Stimulated activated CD8-positive, alpha-beta memory T cell treated with anti-CD3 and anti-CD28 coated beads, Interleukin-7, amount 100 ng/mL, for 48 hours (primary cell): ENCODE measurements around the gene PLD1.

ENCODE experiments used
- DNase-seq, 2 donors: peaks; one replicate each; pipeline ENCODE4 v3.0.0-alpha.2; 2020; ENCODE audit warnings: low read depth in 1 of 2; ENCODE audit errors: extremely low read depth in 1 of 2

Gene PLD1

GRCh38 chr3:171772427-171773056 lies 37.7 kb downstream of the PLD1 start:
- peak in 1 of 2 donors; percentile 9 for DNase-seq

DNA sequence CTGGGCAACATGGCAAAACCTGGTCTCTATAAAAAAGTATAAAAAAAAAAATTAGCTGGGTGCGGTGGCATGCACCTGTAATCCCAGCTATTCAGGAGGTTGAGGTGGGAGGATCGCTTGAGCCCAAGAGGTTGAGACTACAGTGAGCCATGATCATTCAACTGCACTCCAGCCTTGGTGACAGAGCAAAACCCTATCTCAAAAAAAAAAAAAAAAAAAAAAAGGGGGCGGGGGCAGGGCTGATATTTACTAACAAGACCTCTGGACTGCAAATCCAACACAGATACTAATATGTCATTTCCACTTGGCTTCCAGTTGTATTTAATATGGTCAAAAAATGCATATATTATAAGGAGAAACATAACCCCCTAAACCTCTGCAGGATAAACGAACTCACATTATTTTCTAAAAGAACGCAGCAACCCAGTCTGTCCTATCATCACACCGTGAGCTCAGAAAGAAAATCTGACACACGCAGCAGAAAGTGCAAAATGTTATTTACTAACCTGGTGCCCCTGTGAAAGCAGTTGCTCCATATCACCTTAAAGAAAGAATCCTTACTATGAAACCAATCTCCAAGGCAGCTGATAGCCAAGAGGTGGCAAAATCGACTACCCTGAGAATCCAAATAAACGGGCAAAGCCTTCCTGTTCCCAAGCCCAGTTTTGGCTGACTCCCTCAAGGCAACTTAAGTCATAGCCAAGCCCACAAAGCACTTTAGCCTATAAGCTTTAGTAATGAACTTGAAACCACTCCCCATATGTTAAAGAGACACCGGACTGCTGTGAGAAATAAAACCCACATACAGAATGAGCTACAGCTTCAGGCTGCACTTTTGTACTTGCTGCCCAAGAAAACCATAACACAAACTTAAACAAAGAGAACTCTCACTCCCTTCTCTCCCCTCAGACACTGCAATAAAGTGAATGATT lies 39.3 kb downstream of the PLD1 start:
- no peak for DNase-seq

GRCh38 chr3:171769461-171769860 lies 40.8 kb downstream of the PLD1 start:
- no peak for DNase-seq

GRCh38 chr3:171768986-171769385 lies 41.3 kb downstream of the PLD1 start:
- DNase-seq, result no peak

GRCh38 chr3:171768281-171768900 lies 41.9 kb downstream of the PLD1 start:
- DNase-seq, result no peak

GRCh38 chr3:171765511-171765887 lies 44.8 kb downstream of the PLD1 start:
- DNase-seq, result no peak

DNA sequence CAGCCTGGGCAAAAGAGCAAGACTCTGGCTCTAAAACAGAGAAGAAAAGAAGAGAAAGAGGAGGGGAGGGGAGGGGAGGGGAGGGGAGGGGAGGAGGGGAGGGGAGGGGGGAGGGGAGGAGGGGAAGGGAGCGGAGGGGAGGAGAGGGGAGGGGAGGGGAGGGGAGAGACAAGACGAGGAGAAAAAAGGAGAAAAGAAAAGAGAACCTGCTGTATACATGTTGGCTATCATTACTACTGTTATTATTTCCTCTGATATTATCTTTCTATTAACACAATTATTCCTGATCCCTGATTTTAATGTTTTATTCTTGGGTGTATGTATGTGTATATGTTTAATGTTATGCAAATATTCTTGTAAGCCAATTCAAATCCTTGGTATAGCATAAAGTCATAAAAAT lies 46.9 kb downstream of the PLD1 start:
- no peak for DNase-seq

DNA sequence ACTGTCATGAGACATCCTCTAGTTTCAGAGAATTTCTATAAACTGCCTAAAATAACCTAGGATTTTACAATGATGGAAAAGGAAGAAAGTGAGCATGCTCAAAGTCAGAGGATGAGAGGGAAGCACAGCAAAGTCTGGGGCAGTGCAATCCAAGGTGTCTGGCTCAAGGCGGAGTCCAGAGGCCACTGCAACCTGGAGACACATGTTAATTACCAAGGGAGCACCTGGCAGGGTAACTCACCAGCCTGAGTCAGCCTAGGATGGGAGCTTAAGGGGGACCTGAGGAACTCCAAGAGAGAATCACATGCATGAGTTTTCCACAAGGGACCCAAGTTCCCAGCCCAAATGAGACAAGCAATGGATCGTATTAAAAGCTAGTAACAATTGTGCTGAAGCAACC lies 49.8 kb downstream of the PLD1 start:
- no peak for DNase-seq

DNA sequence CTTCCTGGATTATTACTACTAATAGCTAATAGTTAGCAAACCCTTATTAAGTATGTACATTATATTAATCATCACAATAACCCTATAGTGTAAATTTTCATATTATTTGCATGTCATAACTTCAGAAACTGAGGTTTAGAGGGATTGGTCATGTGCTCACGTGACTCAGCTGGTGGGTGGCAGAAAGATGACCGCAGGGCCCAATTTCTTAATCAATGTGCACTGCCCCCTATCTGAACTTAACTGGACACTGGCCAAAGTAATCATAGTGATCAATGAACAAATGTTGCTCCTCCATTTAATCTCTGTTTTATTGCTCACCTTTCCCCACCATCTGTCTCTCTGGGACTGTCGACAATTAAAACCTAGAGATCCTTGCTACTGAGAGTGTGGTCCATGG lies 52.2 kb downstream of the PLD1 start:
- no peak for DNase-seq

DNA sequence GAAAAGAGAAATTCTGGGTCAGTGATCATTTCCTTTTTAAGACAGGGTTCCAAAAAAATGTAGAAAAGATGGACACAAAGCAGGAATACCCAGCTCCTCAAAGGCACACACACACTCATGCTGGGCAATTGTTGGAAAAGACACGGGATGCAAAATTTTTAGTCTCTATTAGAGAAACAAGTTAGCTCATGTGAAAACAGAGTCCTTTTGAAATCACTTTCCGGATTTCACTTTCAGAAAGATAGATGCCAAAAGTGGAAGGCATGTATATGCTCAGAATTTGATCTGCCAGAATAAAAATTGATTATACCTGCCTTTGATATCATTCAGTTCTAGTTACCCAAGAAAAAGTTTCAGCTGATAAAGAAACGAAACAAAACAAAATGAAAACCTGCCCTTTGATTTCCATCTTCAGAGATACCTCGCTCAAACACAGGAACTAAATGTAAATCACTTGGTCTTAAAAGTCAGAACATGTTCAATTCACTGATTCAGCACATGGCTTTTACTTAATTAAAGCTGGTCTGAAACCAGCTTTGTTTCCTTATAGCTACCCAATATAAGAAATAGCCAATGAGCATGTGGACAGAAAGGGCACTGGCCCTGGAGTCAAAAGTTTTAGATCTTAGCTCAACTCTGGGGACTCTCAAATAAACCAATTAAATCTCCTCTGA lies 52.8 kb downstream of the PLD1 start:
- no peak for DNase-seq

- DNase-seq, result no peak
These were observed 54.6 kb downstream of the PLD1 start for GRCh38 chr3:171755656-171756055.

DNA sequence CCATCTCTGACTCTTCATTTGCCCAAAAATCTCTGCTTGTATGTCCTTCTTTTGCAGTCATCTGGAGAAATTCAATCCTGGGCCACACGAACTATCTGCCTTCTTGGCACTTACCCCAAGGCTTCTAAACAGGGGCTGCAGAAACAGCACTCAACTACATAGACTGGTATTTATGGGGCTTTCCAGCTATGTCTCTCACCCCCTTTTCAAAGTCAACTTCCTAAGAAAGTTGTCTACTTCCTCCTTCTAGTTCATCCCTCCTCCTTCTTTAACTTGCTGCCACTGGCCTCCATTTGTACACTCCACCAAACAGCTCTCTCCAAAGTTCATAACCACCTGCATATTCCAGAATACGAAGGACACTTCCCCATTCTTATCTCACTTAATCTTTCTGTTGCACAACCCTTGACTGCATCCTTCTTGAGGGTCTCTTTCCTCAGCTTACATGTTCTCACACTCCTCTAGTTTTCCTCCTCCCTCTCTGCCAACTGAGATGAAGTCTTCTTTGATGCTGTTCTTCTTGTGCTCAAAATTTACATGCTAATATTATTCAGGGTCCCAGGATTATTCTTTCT lies 55.2 kb downstream of the PLD1 start:
- DNase-seq, result no peak

DNA sequence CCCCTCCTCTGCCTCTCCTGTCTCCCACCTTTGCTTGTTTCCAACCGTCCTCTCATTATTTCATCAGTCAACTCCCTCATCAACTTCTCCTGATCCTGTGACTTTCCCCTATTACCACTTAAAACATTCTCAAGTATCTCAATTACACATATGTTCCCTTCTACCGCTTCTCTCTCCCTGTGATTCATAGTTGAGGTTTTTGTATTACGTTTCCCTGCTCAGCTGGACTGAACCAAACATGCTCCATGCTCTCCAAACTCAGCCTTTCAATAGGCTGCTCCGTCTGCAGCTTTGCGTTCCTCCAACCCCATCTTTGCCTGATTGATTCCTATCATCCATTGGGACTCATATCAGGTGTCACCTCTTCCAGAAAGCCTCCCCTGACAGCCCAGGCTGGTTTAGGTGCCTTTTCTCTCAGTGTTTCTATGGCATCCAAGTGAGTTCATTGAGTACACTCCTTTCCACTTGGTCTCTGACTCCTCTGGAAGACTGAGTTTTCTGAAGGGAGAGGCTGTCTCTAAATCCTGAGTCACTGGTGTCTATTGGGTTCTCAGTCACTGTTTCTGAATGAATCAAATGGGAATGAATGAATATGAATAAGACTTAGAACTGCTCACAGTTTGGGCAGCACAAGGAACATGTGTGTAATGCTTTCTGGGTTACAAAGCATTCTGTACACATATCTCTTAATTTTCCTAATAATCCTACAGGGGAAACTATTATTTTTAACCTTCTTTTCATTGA lies 56.4 kb downstream of the PLD1 start:
- DNase-seq, result peak in 1 of 2 donors; percentile 4

GRCh38 chr3:171753025-171753472 lies 57.2 kb downstream of the PLD1 start:
- DNase-seq, result no peak

DNA sequence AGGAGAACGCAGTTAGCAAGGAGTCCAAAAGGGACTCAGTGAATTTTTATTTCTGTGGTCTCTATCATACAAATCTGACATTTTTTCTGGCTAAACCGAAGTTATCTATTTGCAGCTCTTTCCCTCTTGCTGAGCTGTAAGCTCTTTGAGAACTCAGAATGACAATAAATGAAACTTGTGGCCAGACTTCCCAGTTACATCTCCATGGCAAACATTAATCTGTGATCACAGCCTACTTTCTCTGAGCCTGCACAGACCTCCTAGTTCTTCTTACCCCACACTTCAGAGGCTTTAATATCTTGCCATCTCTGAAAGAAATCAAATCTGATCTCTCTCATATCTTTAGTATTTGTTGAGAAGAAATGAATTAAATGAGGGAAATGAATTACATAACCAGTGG lies 58.0 kb downstream of the PLD1 start:
- no peak for DNase-seq

DNA sequence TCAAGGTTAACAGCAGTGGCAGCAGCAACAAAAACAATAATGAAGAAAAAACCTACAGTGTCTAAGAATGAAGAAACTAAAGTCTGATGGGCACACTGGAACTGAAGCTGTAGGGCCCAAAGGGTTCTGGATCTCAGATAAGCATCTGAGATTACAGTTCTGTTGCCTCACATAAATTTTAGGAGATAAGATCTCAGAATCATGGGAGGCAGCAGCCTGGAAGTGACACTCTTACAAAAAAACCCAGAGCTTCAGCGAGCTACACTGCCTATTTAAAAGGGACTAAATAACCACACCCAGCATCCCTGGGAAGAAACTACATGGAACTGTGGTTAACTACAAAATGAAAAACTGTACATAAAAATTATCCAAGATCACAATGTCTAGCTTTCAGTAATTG lies 61.2 kb downstream of the PLD1 start:
- no peak for DNase-seq

DNA sequence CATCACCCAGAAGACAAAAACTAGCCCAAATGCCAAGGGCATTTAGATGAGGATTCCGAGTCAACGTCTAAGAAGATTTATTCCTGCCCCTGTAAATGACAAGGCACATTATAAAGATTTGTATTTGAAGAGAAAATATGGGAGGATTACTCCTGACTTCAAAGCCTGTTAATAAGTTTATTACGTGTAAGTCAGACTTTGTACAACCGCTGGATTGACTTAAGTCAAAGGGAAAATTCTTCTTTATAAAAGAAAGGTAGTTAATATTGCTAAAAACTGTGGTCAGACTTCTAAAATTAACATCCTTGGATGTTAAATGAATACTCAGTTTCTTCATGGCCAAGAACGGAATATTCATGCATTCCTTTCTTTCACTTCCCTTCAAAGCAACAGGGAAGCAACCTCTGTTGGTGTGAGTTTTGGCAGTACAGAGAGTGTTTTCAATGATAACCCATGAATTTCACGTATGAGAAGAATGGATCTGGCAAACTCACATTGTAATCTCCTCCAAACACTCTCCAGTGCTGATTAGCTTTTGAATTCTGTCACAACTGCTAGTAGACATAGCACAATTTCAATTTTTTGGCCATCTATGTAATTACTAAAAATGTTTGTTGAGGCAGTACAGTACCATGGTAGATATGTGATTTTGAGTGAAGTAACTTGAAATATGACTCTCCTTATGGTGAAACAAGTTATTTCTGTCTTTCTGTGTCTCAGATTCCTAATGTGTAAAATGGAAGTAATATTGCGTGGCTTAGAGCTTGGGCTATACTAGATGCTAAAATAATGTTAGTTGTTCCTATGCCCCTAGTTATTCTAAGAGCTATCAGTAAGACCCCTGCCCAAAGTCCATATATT lies 62.0 kb downstream of the PLD1 start:
- no peak for DNase-seq

GRCh38 chr3:171747223-171747920 lies 62.9 kb downstream of the PLD1 start:
- no peak for DNase-seq
